GM21367 (cell line): Measurements from ENCODE around the gene SH3BP4.

Experiments
- ATAC-seq: cut with Tn5 transposase; IDR thresholded peaks from one replicate; pipeline ENCODE4 v1.9.1; 2021; ENCODE audit not compliant: unreplicated experiment

SH3BP4 gene

GRCh38 chr2:234997389-234997788 is 45.6 kb downstream of the SH3BP4 start:
- no peak for ATAC-seq

- ATAC-seq = no peak
These were observed 46.8 kb downstream of the SH3BP4 start for GRCh38 chr2:234998404-234999211.

- no peak for ATAC-seq
These were observed 48.1 kb downstream of the SH3BP4 start for GRCh38 chr2:234999740-235000425.

- ATAC-seq = no peak
These were observed 48.8 kb downstream of the SH3BP4 start for GRCh38 chr2:235000426-235001236.

- ATAC-seq = no peak
These were observed 49.7 kb downstream of the SH3BP4 start for GRCh38 chr2:235001237-235002133.

GRCh38 chr2:235002198-235003095 is 50.6 kb downstream of the SH3BP4 start:
- no peak for ATAC-seq

GRCh38 chr2:235003096-235003775 is 51.4 kb downstream of the SH3BP4 start:
- no peak for ATAC-seq

- ATAC-seq = no peak
These were observed 52.6 kb downstream of the SH3BP4 start for GRCh38 chr2:235004329-235004903.

GRCh38 chr2:235005023-235005422 is 53.2 kb downstream of the SH3BP4 start:
- no peak for ATAC-seq

- ATAC-seq = no peak
These were observed 53.9 kb downstream of the SH3BP4 start for GRCh38 chr2:235005603-235006259.

- no peak for ATAC-seq
These were observed 54.6 kb downstream of the SH3BP4 start for GRCh38 chr2:235006461-235006860.

GRCh38 chr2:235006986-235007385 is 55.2 kb downstream of the SH3BP4 start:
- no peak for ATAC-seq

- ATAC-seq = no peak
These were observed 56.0 kb downstream of the SH3BP4 start for GRCh38 chr2:235007664-235008457.

- no peak for ATAC-seq
These were observed 56.8 kb downstream of the SH3BP4 start for GRCh38 chr2:235008584-235009044.

GRCh38 chr2:235009081-235009480 is 57.3 kb downstream of the SH3BP4 start:
- no peak for ATAC-seq

GRCh38 chr2:235010117-235010714 is 58.4 kb downstream of the SH3BP4 start:
- no peak for ATAC-seq

- ATAC-seq = no peak
These were observed 59.8 kb downstream of the SH3BP4 start for GRCh38 chr2:235011607-235011928.
